Gastrocnemius medialis (tissue), 4 donors: ENCODE data around the gene NR1D1.

ENCODE experiments used
- POLR2A ChIP-seq, 2 donors: fragments of 450-650 bp; IDR thresholded peaks; one replicate each; pipeline ENCODE4 v1.6.1; 2017; ENCODE audit warnings: antibody characterized with exemption in 2 of 2, mild to moderate bottlenecking in 2 of 2, moderate library complexity in 2 of 2
- TF ChIP-seq, protein P1 (sequence below), 5 experiments: fragments of 450-650 bp in 3 of 5; fragments of 200-600 bp in 2 of 5; sonication (generic) in 2 of 5; IDR thresholded peaks in 4 of 5; conservative IDR thresholded peaks in 1 of 5; 1 replicate in 4 of 5; 2 replicates in 1 of 5; pipeline ENCODE4 v1.5.1; 2016 to 2019; ENCODE audit warnings: antibody characterized with exemption in 5 of 5, mild to moderate bottlenecking in 3 of 5, moderate library complexity in 3 of 5

DNA sequence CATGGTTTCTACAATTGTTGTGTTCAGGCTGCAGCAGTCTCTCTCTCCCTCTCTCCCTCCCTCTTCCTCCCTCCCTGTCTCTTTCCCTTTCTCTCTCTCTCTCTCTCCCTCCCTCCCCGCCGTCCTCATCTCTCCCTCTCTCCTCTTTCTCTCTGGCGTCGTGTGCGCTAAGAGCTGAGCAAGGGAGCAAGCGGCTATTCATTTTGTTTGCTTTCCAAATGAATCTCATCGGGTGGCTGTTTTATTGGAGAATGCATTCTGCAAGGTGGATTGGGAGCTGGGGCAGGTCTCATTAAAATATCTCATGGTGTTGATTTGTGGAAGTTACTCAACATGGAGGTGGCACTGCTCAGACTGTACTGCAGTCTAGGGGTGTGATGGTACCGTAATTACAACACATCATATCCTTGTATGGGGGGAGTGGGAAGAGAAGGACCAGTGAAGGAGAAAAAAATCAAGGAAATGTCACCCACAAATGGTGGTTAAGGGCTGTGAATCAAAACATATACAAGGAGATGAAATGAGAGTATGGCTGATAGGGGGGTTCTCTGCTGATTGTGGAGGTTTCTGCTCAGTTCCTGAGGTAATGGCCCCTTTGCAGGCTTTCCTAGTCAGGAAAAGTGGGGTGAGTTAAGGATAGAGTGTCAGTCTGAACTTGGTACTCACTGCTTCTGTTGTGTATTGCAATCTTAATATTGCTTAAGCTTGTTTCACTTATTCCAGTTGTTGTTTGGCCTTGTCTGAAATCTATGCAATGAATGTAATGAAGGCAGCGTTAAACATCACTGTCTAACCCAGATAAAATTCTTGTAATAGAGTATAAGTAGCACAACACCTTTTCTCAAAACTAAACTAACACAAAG, 24.1 kb upstream of the NR1D1 start:
- TF ChIP-seq, protein P1, sequence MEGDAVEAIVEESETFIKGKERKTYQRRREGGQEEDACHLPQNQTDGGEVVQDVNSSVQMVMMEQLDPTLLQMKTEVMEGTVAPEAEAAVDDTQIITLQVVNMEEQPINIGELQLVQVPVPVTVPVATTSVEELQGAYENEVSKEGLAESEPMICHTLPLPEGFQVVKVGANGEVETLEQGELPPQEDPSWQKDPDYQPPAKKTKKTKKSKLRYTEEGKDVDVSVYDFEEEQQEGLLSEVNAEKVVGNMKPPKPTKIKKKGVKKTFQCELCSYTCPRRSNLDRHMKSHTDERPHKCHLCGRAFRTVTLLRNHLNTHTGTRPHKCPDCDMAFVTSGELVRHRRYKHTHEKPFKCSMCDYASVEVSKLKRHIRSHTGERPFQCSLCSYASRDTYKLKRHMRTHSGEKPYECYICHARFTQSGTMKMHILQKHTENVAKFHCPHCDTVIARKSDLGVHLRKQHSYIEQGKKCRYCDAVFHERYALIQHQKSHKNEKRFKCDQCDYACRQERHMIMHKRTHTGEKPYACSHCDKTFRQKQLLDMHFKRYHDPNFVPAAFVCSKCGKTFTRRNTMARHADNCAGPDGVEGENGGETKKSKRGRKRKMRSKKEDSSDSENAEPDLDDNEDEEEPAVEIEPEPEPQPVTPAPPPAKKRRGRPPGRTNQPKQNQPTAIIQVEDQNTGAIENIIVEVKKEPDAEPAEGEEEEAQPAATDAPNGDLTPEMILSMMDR (IDR thresholded peaks at IDR 0.05 in 4 of 5, conservative IDR thresholded peaks at IDR 0.05 in 1 of 5) = no peak
- no peak for TF ChIP-seq POLR2A (IDR thresholded peaks at IDR 0.05)
